Measurements from ENCODE around the gene SPCS3.
"Not testable (repeated sequence)": the region's sequence is repeated elsewhere in the genome, so short reads cannot be mapped to it uniquely, and the experiment has no call there.

- TF ChIP-seq, protein P1, sequence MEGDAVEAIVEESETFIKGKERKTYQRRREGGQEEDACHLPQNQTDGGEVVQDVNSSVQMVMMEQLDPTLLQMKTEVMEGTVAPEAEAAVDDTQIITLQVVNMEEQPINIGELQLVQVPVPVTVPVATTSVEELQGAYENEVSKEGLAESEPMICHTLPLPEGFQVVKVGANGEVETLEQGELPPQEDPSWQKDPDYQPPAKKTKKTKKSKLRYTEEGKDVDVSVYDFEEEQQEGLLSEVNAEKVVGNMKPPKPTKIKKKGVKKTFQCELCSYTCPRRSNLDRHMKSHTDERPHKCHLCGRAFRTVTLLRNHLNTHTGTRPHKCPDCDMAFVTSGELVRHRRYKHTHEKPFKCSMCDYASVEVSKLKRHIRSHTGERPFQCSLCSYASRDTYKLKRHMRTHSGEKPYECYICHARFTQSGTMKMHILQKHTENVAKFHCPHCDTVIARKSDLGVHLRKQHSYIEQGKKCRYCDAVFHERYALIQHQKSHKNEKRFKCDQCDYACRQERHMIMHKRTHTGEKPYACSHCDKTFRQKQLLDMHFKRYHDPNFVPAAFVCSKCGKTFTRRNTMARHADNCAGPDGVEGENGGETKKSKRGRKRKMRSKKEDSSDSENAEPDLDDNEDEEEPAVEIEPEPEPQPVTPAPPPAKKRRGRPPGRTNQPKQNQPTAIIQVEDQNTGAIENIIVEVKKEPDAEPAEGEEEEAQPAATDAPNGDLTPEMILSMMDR (IDR thresholded peaks at IDR 0.05; ENCODE audit: low read length): not testable (repeated sequence)
- TF ChIP-seq EZH2 (IDR thresholded peaks at IDR 0.05; ENCODE audit: borderline replicate concordance, low read length): not testable (repeated sequence)
Measured at GRCh38 chr4:176324876-176325275, 5.1 kb downstream of the SPCS3 start.
